ENCODE measurements around the gene KRTAP5-5.

- no peak for TF ChIP-seq CTCF (conservative IDR thresholded peaks at IDR 0.05; ENCODE audit: low read depth, low read length)
- no peak for TF ChIP-seq EZH2 (IDR thresholded peaks at IDR 0.05; ENCODE audit: borderline replicate concordance, low read depth, low read length, poor library complexity, severe bottlenecking)
Observed at GRCh38 chr11:1667906-1668305, 38.3 kb downstream of the KRTAP5-5 start.

Measured in A673 (cell line).